A549 (cell line): Measurements from ENCODE around the gene NPTX2. TPM values are rescaled to one million over a fixed set of nuclear protein-coding genes. Genes with fewer than 3 reads are reported as not detected.

Source experiments
- ATAC-seq, 2 experiments: fragments of 200-7000 bp in 1 of 2; fragments of >200 bp in 1 of 2; cut with Nextera tagmentation in 1 of 2; cut with Tn5 transposase in 1 of 2; 3 replicates each; pipeline versions ENCODE4 v1.8.0 to v1.9.1; 2018 to 2020; ENCODE audit warnings: mild to moderate bottlenecking in 1 of 2, moderate library complexity in 1 of 2
- CTCF ChIA-PET: fragments of 300-600 bp; sonication (Branson Sonifier 250); formaldehyde crosslinking; extraction: SDS; loops from one replicate; lab custom pipeline; 2021; ENCODE audit warnings: antibody characterized with exemption, inconsistent platforms; lab: Yijun Ruan, JAX
- POLR2A ChIA-PET: fragments of 350-600 bp; formaldehyde crosslinking; extraction: SDS; loops from one replicate; lab custom pipeline; 2021; ENCODE audit warnings: antibody characterized with exemption, inconsistent platforms; lab: Yijun Ruan, JAX
- DNase-seq, 2 experiments: peaks; one replicate each; pipeline versions ENCODE4 v3.0.0 to v3.0.0-alpha.2; 2011 to 2016; ENCODE audit warnings: low read depth in 1 of 2, low spot score in 1 of 2
- FAIRE-seq: peaks from 2 replicates; lab custom pipeline; 2011; peaks lifted over from hg19 to GRCh38; lab: Jason Lieb, UNC
- H3K27ac ChIP-seq, 2 experiments: fragments of >200 bp; sonication (Bioruptor Twin); formaldehyde crosslinking; 3 replicates each; pipeline ENCODE4 v1.5.1; 2016 to 2017
- H3K4me1 ChIP-seq: fragments of >200 bp; sonication (Bioruptor Twin); formaldehyde crosslinking; 3 replicates; pipeline ENCODE4 v1.6.1; 2016
- H3K4me2 ChIP-seq: fragments of >200 bp; sonication (Bioruptor Twin); formaldehyde crosslinking; 3 replicates; pipeline ENCODE4 v1.6.1; 2016
- H3K4me3 ChIP-seq: fragments of >200 bp; sonication (Bioruptor Twin); formaldehyde crosslinking; 3 replicates; pipeline ENCODE4 v1.5.1; 2016
- H3K9me3 ChIP-seq: fragments of >200 bp; sonication (Bioruptor Twin); formaldehyde crosslinking; 3 replicates; pipeline ENCODE4 v1.6.1; 2016
- BCL3 ChIP-seq: fragments of >200 bp; sonication (Bioruptor Twin); formaldehyde crosslinking; IDR thresholded peaks from 3 replicates; pipeline ENCODE4 v1.6.1; 2016
- BHLHE40 ChIP-seq: IDR thresholded peaks from 2 replicates; pipeline ENCODE4 v1.6.1; 2012; ENCODE audit warnings: low read depth, low read length, inconsistent platforms
- CBX2 ChIP-seq: fragments of 200-600 bp; sonication (generic); IDR thresholded peaks from 2 replicates; pipeline ENCODE4 v1.6.1; 2016; ENCODE audit warnings: low read depth, mild to moderate bottlenecking, borderline replicate concordance
- CBX8 ChIP-seq: fragments of 200-600 bp; sonication (generic); IDR thresholded peaks from 2 replicates; pipeline ENCODE4 v1.6.1; 2016
- CHD4 ChIP-seq: fragments of 200-600 bp; sonication (generic); IDR thresholded peaks from 2 replicates; pipeline ENCODE4 v1.6.1; 2016; ENCODE audit warnings: antibody characterized with exemption, mild to moderate bottlenecking, borderline replicate concordance
- EHF ChIP-seq: fragments of 250-450 bp; sonication (Bioruptor Pico); IDR thresholded peaks from 2 replicates; pipeline ENCODE4 v1.5.0; 2020; ENCODE audit warnings: mild to moderate bottlenecking
- EHMT2 ChIP-seq: fragments of 200-600 bp; sonication (generic); IDR thresholded peaks from 2 replicates; pipeline ENCODE4 v1.6.1; 2016; ENCODE audit warnings: antibody characterized with exemption, low read depth, mild to moderate bottlenecking, moderate library complexity
- EP300 ChIP-seq, 2 experiments: fragments of >200 bp; sonication (Bioruptor Twin); formaldehyde crosslinking; IDR thresholded peaks; 2 replicates in 1 of 2; 3 replicates in 1 of 2; pipeline ENCODE4 v1.6.1; 2016 to 2017
- ESRRA ChIP-seq: fragments of 150-350 bp; IDR thresholded peaks from 2 replicates; pipeline ENCODE4 v1.6.1; 2014; ENCODE audit warnings: mild to moderate bottlenecking, low read length, borderline replicate concordance
- FOXS1 ChIP-seq: fragments of 250-450 bp; sonication (Bioruptor Pico); IDR thresholded peaks from 2 replicates; pipeline ENCODE4 v1.5.0; 2020; ENCODE audit warnings: mild to moderate bottlenecking, moderate library complexity
- GATA3 ChIP-seq: IDR thresholded peaks from 2 replicates; pipeline ENCODE4 v1.6.1; 2012; ENCODE audit warnings: borderline replicate concordance
- HEYL ChIP-seq: fragments of 250-450 bp; sonication (Bioruptor Pico); IDR thresholded peaks from 2 replicates; pipeline ENCODE4 v1.8.0; 2021; ENCODE audit warnings: mild to moderate bottlenecking, moderate library complexity
- HOXA7 ChIP-seq: fragments of 250-450 bp; sonication (Bioruptor Pico); IDR thresholded peaks from 2 replicates; pipeline ENCODE4 v1.5.0; 2020; ENCODE audit warnings: mild to moderate bottlenecking, moderate library complexity
- JUN ChIP-seq, 2 experiments: fragments of >200 bp; sonication (Bioruptor Twin); formaldehyde crosslinking; IDR thresholded peaks; 2 replicates in 1 of 2; 3 replicates in 1 of 2; pipeline ENCODE4 v1.6.1; 2016 to 2017
- JUNB ChIP-seq: fragments of >200 bp; sonication (Bioruptor Twin); formaldehyde crosslinking; IDR thresholded peaks from 2 replicates; pipeline ENCODE4 v1.6.1; 2016
- MAFK ChIP-seq: fragments of 450-650 bp; IDR thresholded peaks from 2 replicates; pipeline ENCODE4 v1.6.1; 2014; ENCODE audit not compliant: partially characterized antibody
- MAX ChIP-seq: IDR thresholded peaks from 2 replicates; pipeline ENCODE4 v1.6.1; 2012
- MYC ChIP-seq: IDR thresholded peaks from 2 replicates; pipeline ENCODE4 v1.6.1; 2012; ENCODE audit warnings: mild to moderate bottlenecking, inconsistent platforms, low read length, improper control_type of control experiment, borderline replicate concordance
- NPAS2 ChIP-seq: fragments of 250-450 bp; sonication (Bioruptor Pico); IDR thresholded peaks from 2 replicates; pipeline ENCODE4 v1.8.0; 2022; ENCODE audit warnings: mild to moderate bottlenecking, moderate library complexity, borderline replicate concordance
- NR3C1 ChIP-seq: fragments of >200 bp; sonication (Bioruptor Twin); formaldehyde crosslinking; IDR thresholded peaks from 3 replicates; pipeline ENCODE4 v1.6.1; 2017
- POLR2A ChIP-seq: IDR thresholded peaks from 2 replicates; pipeline ENCODE4 v1.6.1; 2012; ENCODE audit warnings: mild to moderate bottlenecking, low read length
- RFX5 ChIP-seq: fragments of 450-650 bp; IDR thresholded peaks from 2 replicates; pipeline ENCODE4 v1.7.1; 2014; ENCODE audit warnings: antibody characterized with exemption, mild to moderate bottlenecking, moderate library complexity
- RNF2 ChIP-seq: fragments of 200-600 bp; sonication (generic); IDR thresholded peaks from 2 replicates; pipeline ENCODE4 v1.6.1; 2016; ENCODE audit warnings: low read depth, mild to moderate bottlenecking, antibody characterized with exemption, moderate library complexity, borderline replicate concordance
- SMC3 ChIP-seq: fragments of >200 bp; sonication (Bioruptor Twin); formaldehyde crosslinking; IDR thresholded peaks from 3 replicates; pipeline ENCODE4 v1.6.1; 2018; ENCODE audit warnings: inconsistent platforms
- TP53 ChIP-seq: fragments of 250-450 bp; sonication (Bioruptor Pico); IDR thresholded peaks from 2 replicates; pipeline ENCODE4 v1.5.0; 2021; ENCODE audit warnings: mild to moderate bottlenecking, moderate library complexity
- USF2 ChIP-seq: fragments of 450-650 bp; IDR thresholded peaks from 2 replicates; pipeline ENCODE4 v1.6.1; 2014; ENCODE audit warnings: antibody characterized with exemption
- ZNF302 ChIP-seq: fragments of 250-450 bp; sonication (Bioruptor Pico); IDR thresholded peaks from 2 replicates; pipeline ENCODE4 v1.9.0; 2021; ENCODE audit warnings: inconsistent platforms, mild to moderate bottlenecking, moderate library complexity
- ZSCAN20 ChIP-seq: fragments of 250-450 bp; sonication (Bioruptor Pico); IDR thresholded peaks from 2 replicates; pipeline ENCODE4 v1.8.0; 2022; ENCODE audit warnings: mild to moderate bottlenecking, moderate library complexity
- WGBS: methylation state at CpG from one replicate; pipeline ENCODE4 v1.1.6; 2017; ENCODE audit errors: missing lambda C conversion rate; 5-methylcytosine and 5-hydroxymethylcytosine counted together
- polyA plus RNA-seq, 4 experiments: library from polyadenylated mRNA; depleted of rRNA in 3 of 4; stranded (reverse); fragments of >200 nt; fragmentation: RNase III in 1 of 4; extraction: RNeasy Plus Mini Kit Qiagen cat#74134 plus additional on column Dnase treatment in 1 of 4; gene quantifications; 2 replicates in 3 of 4; 3 replicates in 1 of 4; pipeline ENCODE4 v1.2.3, GENCODE V29; 2011 to 2017
- TF ChIP-seq, protein P1 (sequence below): IDR thresholded peaks from 2 replicates; pipeline ENCODE4 v1.6.1; 2012

The NPTX2 gene
- polyA plus RNA-seq, 2 of the 4 experiments (the other 2 are of a cell fraction): not detected

DNA sequence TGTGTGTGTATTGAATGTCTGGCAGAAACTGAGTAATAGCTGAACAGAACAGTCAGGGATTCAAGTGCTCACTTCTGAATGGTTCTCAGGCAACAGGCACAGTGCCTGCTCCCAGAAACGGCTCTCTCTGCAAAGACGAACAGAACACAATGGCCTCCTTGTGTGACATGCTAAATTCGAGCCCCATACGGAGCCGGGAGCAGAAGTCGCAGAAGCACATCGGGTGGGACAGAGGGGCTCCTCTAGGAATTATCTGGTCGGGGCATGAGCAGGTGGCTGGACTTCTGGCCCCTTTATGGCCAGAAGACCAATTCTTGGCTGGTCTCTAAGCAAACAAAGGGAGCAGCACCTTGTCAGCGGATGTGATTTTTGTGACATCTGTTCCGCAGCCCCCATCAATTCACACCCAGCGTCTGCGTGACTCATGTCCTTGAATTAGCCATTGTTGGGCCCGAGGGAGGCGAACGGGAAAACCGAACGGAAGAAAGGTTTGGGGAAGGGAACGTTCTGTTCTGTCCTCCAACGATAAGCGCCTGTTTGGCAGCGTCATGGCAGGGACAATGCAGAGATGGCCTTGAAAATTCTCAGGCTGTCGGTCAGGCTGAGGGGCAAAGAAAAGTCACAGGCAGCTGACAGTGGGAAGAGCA is 47.3 kb upstream of the NPTX2 start:
- ATAC-seq: no peak
- FAIRE-seq: no peak
- no peak overlapping the region for H3K27ac ChIP-seq
- H3K4me3 ChIP-seq: no peak overlapping the region
- ChIA-PET CTCF (interaction anchor here (1.0 kb wide), 1 partner anchor 24 kb away, joined by 3 read pairs; no protein-coding TSS in a partner anchor), POLR2A (interaction anchor here (0.7 kb wide), 1 partner anchor 568 kb away, joined by 3 read pairs; no protein-coding TSS in a partner anchor)
- no peak for TF ChIP-seq ZNF302 (CRISPR knock-in tag)
- TF ChIP-seq FOXS1 (CRISPR knock-in tag): no peak
- TF ChIP-seq JUNB: no peak
- no peak for TF ChIP-seq NR3C1
- TF ChIP-seq CBX8: no peak
- TF ChIP-seq CHD4: no peak
- TF ChIP-seq BHLHE40: no peak
- no peak for TF ChIP-seq HEYL (CRISPR knock-in tag)
- TF ChIP-seq SMC3: no peak
- TF ChIP-seq RFX5: no peak
- TF ChIP-seq ZSCAN20 (CRISPR knock-in tag): no peak
- TF ChIP-seq, protein P1, sequence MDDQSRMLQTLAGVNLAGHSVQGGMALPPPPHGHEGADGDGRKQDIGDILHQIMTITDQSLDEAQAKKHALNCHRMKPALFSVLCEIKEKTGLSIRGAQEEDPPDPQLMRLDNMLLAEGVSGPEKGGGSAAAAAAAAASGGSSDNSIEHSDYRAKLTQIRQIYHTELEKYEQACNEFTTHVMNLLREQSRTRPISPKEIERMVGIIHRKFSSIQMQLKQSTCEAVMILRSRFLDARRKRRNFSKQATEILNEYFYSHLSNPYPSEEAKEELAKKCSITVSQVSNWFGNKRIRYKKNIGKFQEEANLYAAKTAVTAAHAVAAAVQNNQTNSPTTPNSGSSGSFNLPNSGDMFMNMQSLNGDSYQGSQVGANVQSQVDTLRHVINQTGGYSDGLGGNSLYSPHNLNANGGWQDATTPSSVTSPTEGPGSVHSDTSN: no peak
- no peak for TF ChIP-seq CBX2
- TF ChIP-seq USF2: no peak
- TF ChIP-seq BCL3: no peak
- TF ChIP-seq HOXA7 (CRISPR knock-in tag): no peak
- TF ChIP-seq MYC: no peak
- TF ChIP-seq TP53 (CRISPR knock-in tag): no peak
- DNase-seq: no peak
- WGBS: 46% methylated on average over 22 of the region's 22 CpGs
- peaks cover 13% of the 10 kb centered on the region for H3K9me3 ChIP-seq
- no peak overlapping the region for H3K4me2 ChIP-seq
- H3K4me1 ChIP-seq: no peaks in the 10 kb centered on the region

DNA sequence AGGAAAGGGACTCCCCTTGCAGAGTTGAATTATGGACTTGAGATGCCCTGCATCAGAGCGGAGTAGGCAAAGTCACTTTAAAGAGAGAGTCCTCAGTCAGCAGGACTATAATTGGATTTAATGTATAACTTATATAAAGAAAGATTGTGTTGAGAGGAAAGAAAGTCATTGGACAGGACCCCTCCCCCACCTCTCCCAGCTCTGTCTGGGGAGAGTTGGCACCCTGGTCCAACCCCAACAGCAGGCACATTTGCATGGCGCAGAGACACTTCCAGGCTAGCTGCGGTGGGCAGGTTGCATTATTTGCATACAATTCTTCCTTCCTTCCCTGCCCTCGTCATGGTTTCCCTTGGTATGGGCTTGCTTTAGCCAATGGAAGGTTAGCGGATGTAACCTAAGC is 46.1 kb upstream of the NPTX2 start:
- ChIA-PET CTCF (interaction anchor here (1.0 kb wide), 1 partner anchor 26 kb away, joined by 3 read pairs; no protein-coding TSS in a partner anchor), POLR2A (no interaction called here)
- 51% methylated on average over 5 of the region's 5 CpGs for WGBS
- H3K9me3 ChIP-seq: peaks cover 16% of the 10 kb centered on the region
- H3K27ac ChIP-seq: no peak overlapping the region
- FAIRE-seq: no peak
- ATAC-seq: no peak
- no peaks in the 10 kb centered on the region for H3K4me1 ChIP-seq
- H3K4me2 ChIP-seq: no peak overlapping the region
- no peak overlapping the region for H3K4me3 ChIP-seq
- TF ChIP-seq EHF (CRISPR knock-in tag) (no peak), USF2 (no peak), EHMT2 (no peak), JUNB (no peak), POLR2A (no peak), RNF2 (no peak), EP300 (IDR thresholded peaks at IDR 0.05) (no peak), HOXA7 (CRISPR knock-in tag) (no peak), GATA3 (no peak), JUN (IDR thresholded peaks at IDR 0.05) (no peak), FOXS1 (CRISPR knock-in tag) (no peak), MAFK (no peak), NPAS2 (CRISPR knock-in tag) (no peak), MAX (no peak), TP53 (CRISPR knock-in tag) (no peak), ESRRA (no peak)
- TF ChIP-seq, protein P1: no peak
- no peak for DNase-seq
